Stimulated activated CD4-positive, alpha-beta T cell treated with anti-CD3 and anti-CD28 coated beads, Interleukin-4, amount 100 ng/mL, for 4 hours (primary cell): ENCODE data around the gene C8A.

Source experiments
- DNase-seq, 2 experiments: peaks; one replicate each; pipeline ENCODE4 v3.0.0-alpha.2; 2020

The C8A gene

DNA sequence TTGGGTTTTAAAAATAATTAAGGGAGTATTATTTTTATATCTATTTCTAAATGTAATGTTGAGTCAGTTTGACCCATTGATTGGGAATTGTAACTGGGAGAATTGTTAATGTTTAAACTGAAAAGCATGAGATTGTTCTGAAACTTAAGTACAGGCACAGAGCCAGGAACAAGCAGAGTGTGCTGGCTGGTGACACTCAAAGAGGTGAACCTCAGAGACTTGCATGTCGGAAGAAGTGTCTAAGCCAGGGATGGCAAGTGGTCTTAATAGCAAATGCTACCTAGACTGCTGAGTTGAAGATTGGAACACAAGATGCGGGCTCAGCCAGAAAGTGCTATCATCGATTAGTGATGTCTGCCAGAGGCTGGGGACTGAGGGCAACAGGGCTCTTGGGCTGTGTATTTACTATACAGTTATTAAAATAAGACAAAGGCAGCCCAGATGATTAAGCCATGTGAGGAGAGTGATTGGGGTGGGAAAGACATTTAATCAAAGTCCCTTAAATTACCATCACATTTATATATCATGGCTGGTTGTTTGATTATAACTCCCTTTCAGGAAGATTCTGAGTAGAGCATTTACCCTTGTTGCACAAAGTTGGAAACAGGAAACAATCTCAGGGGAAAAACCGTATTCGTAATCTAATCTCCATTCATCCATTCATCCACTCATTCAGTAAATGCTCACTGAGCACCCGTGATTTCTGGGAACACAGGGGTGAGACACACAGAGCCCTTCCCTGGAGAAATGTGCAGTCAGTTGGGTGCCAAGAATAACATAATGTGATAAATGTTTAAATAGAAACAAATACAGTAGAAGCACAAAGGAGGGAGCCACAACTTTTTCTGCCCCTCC, 42.8 kb downstream of the C8A start:
- DNase-seq, result no peak

DNA sequence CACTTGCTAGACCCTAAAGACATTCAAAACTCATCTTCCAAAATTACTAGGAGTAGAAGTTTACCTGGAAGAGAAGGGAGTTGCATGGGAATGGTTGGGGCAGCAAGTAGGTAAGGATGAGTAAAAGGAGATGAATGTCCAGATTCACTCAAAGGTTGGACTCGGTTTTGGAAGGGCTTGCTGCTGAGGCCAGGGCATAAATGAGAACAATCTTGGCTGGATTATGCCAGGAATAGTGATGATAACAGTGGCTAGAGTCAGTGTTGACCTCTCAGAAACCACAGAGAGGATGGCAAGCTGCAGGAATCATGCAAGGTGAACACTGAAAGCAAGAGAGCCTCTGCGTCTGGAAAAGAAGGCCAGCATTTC, 43.4 kb downstream of the C8A start:
- DNase-seq, result no peak

DNA sequence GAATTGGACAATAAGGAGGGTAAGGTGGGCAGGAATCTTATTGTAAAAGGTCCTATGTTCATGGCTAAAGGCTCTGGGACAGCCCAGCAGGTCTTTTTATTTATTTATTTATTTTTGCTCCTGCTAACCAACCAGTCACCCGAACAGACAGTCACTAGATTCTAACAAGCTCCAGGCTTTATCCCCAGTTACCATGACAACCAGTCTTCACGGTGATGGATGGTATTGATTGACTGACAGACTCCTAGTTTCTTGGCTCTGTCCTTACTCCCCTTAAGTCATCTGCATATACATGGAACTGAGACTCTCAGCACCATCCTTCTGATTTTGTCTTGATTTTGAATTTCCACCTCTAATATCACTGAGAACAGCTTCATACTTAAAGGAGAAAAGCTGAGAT, 44.3 kb downstream of the C8A start:
- DNase-seq, result no peak

DNA sequence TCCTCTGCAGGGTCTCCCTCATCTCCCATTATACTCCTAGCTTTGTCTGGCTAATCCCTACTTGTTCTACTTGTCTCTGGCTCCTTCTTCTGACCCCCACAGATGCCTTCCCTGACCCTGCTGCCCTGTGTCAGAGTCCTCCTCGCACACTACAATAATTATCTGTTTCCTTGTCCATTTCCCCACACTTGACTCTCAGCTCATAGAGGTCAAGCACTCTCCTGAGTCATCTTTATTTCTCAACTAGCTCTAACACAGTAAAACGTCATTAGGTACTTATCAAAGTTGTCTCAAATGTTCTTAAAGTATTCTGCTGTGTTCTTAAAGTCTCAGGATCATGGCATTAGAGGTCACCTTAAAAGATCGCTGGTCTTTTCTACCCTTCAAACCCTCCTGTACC, 47.1 kb downstream of the C8A start:
- DNase-seq, result no peak

DNA sequence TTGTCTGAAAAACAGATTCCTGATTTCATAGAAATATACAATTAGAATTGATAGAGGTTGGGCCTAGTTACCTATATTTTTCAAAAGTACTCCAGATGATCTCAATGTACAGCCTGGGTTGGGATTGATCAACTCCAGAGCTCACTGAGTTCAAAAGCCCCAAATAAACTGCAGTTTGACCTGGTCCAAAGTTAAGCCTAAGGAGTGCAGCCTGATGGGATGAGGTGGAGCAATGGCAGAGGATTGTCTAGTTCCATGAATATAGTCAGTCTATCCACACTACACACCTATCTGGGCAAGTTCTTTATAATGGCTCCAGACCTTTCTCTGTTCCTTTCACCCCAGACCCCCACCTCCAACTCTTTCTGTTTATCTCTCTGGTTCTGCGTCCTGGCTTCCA, 49.2 kb downstream of the C8A start:
- no peak for DNase-seq

DNA sequence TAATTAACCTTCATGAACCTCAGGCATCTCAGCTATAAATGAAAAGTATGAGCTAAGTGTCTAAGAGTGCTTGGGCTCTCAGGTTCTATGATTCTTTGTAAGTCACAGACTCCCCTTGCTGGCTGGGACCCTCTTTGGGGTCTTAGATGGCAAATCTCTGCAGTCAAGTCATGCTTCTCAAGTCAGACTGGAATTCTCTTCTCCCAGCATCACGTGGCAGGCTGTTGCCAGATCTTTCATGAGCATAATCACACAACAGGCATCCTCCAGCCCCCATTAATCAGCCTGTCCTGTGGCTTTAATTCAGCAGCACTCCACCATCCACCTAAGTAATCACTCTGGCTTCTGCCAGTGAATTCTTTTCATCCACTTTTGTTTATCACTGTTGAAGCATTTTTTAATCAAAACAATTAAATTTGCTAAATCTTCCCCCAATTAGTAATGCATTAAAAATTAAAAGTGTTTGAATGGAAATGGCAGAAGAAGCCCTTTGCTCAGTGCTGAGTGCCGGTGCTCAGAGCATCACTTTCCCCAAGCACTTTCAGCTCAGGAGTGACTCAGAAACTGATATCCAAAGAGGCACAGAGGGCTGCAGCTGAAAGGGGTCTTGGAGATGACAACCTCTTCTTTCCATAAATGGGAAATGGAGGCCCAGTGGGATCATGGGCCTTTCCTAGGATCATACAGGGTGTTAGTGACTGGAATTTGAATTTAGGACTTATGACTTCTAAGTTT, 50.2 kb downstream of the C8A start:
- no peak for DNase-seq

DNA sequence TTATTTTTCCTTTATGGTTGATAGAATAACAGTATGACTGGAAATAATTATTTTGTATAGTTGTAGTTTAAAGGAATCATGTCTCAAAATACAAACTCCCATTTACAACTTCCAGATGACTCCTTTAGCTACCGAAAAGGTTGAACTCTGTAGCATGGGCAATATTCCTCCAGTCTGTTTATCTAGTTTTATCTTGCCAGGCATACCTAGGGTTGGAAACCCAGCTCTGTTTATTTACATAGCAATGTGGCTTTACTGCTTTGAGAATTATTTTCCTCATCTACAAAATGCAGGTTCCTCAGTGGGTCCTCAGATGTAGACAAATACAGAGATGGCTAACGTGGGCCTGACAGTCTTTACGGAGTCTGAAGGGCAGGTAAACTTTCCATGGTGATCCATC, 51.1 kb downstream of the C8A start:
- DNase-seq, result no peak

DNA sequence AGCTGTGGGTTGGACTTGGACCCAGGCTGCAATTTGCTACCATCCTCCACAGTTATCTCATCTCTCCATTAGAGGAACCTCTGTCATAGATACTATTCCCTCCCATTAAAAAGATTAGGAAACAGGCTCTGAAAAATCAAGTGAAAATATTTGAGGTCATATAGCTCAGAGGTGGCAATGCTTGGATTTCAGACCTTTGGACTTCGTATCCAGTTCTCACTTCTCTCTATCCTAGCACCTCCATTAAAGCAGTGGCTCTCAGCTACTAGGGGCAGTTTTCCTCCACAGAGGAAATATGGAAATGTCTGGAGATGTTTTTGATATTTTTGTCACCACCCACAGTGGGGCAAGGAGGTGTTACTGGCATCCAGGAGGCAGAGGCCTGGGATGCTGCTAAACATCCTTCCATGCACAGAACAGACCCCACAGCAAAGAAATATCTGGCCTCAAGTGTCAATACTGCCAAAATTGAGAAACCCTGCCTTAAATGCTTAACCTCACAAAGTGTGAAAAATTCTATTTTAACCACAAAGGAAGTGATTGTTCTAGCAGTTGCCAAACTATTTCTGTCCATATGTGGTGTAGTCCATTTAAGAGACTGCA, 54.1 kb downstream of the C8A start:
- DNase-seq, result no peak

DNA sequence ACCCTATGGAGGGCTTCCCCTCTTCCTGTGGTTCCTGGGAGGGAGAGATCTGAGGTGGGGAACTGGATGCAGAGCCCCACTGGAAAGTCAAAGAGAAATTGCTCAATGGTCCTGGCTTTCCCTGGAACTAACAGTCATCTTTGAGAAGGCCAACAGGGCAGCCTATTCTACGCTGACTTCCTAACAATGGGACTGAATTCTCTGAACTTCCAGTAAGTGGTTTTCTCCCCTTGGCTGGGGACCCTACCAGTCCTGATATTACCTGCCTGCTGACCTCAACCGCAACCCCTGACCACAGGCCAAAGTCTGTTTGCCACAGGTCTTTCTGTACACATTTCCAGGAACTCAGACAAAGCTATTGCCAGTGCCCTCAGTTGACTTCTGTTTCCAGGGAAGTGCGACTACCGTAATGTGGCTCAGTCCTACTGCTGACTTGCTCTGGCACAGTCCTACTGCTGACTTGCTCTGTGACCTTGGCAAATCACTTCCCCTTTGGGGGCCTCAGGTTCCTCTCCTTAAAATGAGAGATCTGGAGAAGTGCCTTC, 55.9 kb downstream of the C8A start:
- DNase-seq, result no peak

DNA sequence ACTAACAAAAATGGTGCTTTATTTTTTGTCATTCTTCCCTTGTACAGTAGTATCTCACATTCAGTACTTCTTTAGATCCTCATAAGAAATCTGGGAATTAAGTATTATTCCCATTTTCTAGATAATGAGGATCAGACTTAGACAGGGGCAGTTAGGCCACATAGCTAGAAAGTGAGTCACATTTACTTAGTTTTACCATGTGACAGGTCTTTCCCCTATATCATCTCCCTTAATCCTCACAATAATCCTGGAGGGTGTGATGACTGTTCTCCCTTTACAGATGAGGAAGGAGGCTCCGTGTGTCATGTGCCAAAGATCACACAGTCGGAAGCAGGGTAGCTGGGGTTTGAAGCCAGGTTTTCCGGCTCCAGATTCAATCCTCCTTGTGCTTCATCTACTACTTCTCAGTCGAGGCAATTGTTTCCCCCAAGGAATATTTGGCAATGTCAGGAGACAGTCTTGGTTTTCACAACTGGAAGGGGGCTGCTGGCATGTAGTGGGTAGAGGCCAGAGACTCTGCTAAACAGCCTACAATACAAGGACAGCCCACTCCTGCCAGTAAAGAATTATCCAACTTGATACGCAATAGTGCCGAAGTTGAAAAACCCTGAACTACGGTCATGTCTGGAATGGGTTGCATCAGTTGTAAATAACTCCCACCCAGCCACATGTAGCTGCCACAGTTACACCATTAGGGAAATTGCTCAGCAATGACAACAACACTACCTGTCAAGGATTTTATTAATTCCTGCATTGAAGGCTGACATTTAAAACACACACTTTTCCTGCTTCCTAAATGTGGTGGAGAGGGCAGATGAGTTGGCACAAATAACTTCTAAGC, 56.7 kb downstream of the C8A start:
- no peak for DNase-seq

DNA sequence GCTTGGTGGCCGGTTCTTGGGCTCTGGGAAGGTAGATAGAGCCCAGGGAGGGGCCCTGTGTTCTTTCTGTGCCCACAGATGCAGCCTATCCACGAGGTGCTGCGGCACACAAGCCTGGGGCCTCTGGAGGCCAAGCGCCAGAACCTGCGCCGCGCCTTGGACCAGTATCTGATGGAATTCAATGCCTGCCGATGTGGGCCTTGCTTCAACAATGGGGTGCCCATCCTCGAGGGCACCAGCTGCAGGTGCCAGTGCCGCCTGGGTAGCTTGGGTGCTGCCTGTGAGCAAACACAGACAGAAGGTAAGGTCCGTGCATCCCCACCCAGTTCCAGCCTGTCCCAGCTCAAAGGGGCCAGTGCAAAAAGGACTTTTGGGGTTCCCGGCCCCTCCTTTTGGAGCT, 57.7 kb downstream of the C8A start:
- no peak for DNase-seq

DNA sequence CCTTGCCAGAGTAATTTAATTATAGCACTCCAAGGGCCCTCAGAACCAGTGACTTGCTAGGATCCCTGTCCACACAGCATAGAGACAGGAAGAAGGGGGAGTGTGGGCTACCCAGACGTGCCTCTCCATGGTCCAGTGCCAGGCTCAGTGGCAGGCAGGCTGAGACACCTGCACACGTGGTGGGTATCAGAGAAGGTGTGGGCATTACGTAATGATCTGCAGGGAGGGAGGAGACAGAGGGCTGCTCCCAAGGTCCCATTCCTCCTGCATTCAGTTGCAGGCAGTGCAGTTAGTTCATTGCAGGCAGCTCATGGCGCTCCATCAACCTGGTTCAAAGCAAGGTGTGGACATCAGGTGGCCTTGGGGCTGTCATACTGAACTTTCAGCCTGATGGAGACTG, 61.4 kb downstream of the C8A start:
- no peak for DNase-seq

DNA sequence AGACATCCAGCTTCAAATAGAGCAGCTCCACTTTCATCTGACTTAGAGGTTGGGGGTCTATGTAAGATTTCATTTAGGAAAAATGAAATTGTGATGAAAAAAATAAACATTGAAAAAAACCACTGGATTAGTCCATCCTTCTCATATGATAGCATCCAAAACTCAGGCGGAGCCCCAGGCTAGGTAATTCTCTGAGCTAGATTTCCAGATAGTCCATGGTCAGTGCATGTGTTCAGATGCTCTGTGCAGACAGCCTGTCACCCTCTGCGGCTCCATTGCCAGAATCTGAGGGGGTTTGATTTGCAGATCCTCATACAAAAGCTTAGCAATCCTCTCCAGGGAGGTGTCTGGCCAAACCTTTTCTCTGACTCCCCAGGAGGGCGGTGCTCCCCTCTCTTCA, 62.0 kb downstream of the C8A start:
- DNase-seq, result no peak

DNA sequence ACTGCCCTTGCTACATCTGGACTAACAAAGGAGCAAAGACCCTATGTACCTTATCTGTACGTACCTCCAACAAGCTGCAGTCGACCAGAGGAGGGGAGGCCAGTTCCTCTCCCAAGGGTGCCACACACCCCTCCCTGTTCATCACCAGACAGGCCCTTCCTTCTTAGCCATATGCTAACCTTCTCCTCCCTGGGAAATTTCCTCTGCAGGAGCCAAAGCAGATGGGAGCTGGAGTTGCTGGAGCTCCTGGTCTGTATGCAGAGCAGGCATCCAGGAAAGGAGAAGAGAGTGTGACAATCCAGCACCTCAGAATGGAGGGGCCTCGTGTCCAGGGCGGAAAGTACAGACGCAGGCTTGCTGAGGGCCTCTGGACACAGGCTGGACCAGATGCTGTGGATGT, 62.8 kb downstream of the C8A start:
- no peak for DNase-seq

DNA sequence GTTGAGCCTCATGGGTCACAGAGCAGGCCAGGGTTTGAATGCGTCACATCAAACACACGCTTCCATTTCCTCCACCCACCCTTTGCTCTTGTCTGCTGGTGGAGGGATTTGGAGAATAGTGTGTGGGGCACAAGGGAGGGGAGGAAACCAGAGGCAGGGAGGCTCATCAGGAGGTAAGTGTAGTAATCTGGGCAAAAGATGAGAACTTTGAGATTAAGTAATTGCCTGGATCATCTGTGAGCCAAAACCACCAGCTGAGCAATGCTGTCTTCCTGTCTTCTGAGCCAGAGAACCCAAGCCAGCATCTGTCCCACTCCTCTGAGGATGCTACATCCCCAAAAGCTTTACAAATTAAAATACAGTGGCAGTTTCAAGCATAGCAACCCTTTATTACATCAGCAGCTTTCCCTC, 66.0 kb downstream of the C8A start:
- DNase-seq, result no peak

DNA sequence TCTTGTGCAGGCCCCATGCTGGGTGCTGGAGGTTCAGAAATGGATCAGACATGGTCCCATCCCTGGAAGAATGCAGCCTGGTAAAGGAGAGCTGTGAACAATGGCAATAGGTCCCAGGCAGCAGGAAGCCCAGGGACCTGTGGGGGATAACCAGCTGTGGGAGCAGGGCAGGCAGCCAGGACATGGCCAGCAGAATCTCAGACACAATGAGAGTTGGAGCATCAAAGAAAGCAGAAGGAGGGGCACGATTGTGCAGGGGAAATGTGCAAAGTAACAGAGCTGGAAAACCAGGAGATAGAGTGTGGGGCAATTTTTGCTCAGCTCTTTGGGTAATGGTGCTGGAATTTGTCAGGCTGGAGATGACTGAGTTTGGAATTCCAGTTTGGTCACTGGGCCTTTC, 66.9 kb downstream of the C8A start:
- no peak for DNase-seq

DNA sequence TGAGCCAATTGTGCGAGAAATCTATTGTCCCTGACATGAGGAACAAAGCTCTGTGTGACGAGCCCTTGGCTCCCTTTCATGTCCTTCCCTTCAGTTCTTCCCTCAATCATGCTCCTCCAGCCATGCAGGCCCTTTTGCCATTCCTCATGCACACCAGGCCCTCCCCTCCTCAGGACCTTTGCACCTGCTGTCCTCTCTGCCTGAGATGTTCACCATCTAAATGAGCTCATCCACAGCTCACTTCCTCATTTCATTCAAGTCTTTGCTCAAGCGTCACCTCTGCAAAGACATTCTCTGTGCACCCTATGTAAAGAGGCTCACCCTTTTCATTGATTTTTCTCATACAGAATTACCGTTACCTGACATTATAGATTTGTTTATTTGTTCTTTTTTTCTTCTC, 67.5 kb downstream of the C8A start:
- DNase-seq, result no peak

DNA sequence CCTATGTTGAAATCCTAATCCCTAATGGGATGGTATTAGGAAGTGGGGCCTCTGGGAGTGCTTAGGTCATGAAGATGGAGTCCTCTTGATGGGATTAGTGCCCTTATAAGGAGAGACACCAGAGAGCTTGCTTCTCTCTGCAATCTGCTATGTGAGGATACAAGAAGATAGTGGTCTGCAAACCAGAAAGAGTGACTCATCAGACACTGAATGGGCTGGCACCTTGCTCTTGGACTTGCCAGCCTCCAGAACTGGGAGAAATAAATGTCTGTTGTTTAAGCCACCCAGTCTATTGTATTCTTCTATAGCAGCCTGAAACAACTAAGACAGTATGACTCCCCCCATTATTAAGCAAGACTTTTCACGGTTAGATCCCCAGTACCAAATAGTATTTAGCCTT, 67.9 kb downstream of the C8A start:
- DNase-seq, result no peak

DNA sequence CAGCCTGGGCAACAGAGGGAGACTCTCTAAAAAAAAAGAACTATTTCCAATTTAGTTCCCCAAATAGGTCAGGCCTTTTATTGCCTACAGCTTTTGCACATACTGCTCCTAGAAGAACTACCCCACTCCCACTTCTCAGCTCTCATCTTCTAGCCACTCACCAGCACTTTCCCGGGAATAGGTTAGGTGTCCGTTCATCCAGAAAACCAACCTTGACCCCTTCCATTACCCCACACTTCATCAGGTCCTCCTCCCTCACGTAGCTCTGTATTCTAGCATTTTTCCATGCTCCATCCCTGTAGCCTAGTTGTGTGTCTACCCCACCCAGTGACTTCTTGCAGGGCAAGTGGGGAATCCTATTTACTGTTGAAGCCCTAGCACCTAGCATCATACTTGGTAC, 68.6 kb downstream of the C8A start:
- DNase-seq, result no peak

DNA sequence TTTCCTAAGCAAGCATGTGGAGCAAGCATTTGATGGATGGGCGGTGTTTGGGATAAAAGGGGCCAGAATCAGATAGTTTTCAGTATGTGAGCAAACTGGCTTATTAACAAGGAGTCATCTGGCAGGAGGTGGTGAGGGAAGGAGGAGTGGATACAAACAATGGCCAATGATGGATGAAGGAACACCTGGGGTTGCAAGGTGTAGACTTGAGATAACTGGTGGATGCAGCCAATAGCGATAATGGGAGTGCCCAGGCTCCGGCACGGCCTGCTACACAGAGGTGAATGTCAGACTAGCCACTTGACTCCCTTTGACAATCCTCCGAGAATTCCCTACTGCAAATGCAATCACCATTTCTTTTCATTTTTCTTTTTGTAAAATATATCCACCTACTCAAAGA, 69.5 kb downstream of the C8A start:
- DNase-seq, result no peak

DNA sequence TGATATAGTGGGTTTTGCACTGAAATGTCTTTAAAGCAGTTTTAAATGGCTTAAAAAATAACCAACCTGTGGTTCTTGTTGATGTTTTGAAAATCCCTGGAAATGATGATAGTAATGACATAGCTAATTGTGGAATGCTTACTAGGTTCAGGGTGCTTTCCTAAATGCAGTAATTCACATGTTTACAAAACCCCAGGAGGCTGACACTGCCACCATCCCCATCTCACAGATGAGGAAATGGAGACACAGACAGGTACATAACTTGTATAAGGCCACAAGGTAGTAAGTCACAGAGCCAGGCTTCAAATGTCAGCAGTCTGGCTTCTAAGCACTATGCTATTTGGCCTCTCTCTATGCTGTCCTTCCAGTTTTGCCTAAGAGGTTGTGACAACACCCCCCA, 70.6 kb downstream of the C8A start:
- DNase-seq, result no peak

DNA sequence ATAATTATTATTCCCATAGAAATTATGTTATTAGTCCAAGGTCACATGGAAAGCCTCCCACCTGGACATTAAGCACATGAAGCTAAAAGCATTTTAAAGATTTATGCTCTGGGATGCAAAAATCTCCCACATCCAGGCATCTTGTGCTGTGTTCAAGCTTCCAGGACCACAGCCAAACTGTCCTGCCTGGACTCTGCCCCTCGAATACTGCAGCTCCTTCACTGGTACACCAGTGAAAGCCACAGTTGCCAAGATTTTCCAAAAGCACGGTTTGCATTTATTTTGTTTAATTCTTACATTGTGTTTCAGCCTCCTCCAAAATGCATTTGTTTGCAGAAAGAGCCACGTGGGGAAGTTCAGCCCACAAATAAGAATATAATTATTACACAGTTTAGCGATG, 72.6 kb downstream of the C8A start:
- DNase-seq, result no peak

DNA sequence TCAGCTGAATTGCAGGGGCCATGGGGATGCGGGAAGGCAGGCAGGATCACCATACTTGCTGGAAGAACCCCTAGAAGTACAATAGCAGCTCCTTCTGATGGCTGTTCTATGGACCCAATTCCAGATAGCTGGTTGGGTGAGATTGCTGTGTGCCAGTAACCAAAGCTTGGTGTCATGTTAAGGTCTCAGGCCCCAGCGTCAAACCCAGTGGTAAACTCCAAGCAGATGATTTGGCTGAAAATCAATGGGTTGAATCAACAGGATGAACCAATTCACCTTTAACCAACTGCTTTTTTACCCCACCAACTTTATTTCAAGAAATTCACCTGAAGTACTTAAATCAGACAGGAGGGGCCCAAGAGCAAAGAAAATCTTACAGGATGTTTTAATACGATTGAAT, 73.4 kb downstream of the C8A start:
- no peak for DNase-seq
